ENCODE data around the gene EGLN3.
"Not testable (repeated sequence)": the region's sequence is repeated elsewhere in the genome, so short reads cannot be mapped to it uniquely, and the experiment has no call there.

The EGLN3 gene

GRCh38 chr14:33962466-33962865 lies 11.6 kb upstream of the EGLN3 start:
- in situ Hi-C loops (cut with MboI; ENCODE audit: low sequenced_read_pairs), result not testable (repeated sequence)

GRCh38 chr14:33962016-33962415 lies 11.1 kb upstream of the EGLN3 start:
- in situ Hi-C loops (cut with MboI; ENCODE audit: low sequenced_read_pairs), result no loop called here

GRCh38 chr14:33959692-33960151 lies 8.8 kb upstream of the EGLN3 start:
- in situ Hi-C loops (cut with MboI; ENCODE audit: low sequenced_read_pairs), result no loop called here

GRCh38 chr14:33958605-33959226 lies 7.8 kb upstream of the EGLN3 start:
- in situ Hi-C loops (cut with MboI; ENCODE audit: low sequenced_read_pairs), result no loop called here

- in situ Hi-C loops (cut with MboI; ENCODE audit: low sequenced_read_pairs), result no loop called here
These were observed 7.1 kb upstream of the EGLN3 start for GRCh38 chr14:33957993-33958392.

- in situ Hi-C loops (cut with MboI; ENCODE audit: low sequenced_read_pairs), result no loop called here
These were observed 6.4 kb upstream of the EGLN3 start for GRCh38 chr14:33957299-33957698.

- in situ Hi-C loops (cut with MboI; ENCODE audit: low sequenced_read_pairs), result no loop called here
These were observed 5.8 kb upstream of the EGLN3 start for GRCh38 chr14:33956640-33957039.

GRCh38 chr14:33954016-33954598 lies 3.2 kb upstream of the EGLN3 start:
- in situ Hi-C loops (cut with MboI; ENCODE audit: low sequenced_read_pairs), result no loop called here

- in situ Hi-C loops (cut with MboI; ENCODE audit: low sequenced_read_pairs), result no loop called here
These were observed 1.7 kb upstream of the EGLN3 start for GRCh38 chr14:33952541-33952940.

- in situ Hi-C loops (cut with MboI; ENCODE audit: low sequenced_read_pairs), result no loop called here
These were observed 438 bp upstream of the EGLN3 start for GRCh38 chr14:33951183-33951840.

- in situ Hi-C loops (cut with MboI; ENCODE audit: low sequenced_read_pairs), result no loop called here
These were observed 1.4 kb downstream of the EGLN3 start for GRCh38 chr14:33949411-33949893.

GRCh38 chr14:33948869-33949408 lies 1.9 kb downstream of the EGLN3 start:
- in situ Hi-C loops (cut with MboI; ENCODE audit: low sequenced_read_pairs), result no loop called here

GRCh38 chr14:33948145-33948868 lies 2.6 kb downstream of the EGLN3 start:
- in situ Hi-C loops (cut with MboI; ENCODE audit: low sequenced_read_pairs), result no loop called here

GRCh38 chr14:33946679-33947476 lies 4.0 kb downstream of the EGLN3 start:
- in situ Hi-C loops (cut with MboI; ENCODE audit: low sequenced_read_pairs), result no loop called here

GRCh38 chr14:33945210-33946088 lies 5.4 kb downstream of the EGLN3 start:
- in situ Hi-C loops (cut with MboI; ENCODE audit: low sequenced_read_pairs), result no loop called here

- in situ Hi-C loops (cut with MboI; ENCODE audit: low sequenced_read_pairs), result no loop called here
These were observed 7.6 kb downstream of the EGLN3 start for GRCh38 chr14:33943096-33943883.

- in situ Hi-C loops (cut with MboI; ENCODE audit: low sequenced_read_pairs), result no loop called here
These were observed 9.2 kb downstream of the EGLN3 start for GRCh38 chr14:33941718-33942117.

GRCh38 chr14:33940561-33941011 lies 10.3 kb downstream of the EGLN3 start:
- in situ Hi-C loops (cut with MboI; ENCODE audit: low sequenced_read_pairs), result no loop called here
